Keratinocyte (primary cell): ENCODE data around the gene HTRA3. TPM values are rescaled to one million over a fixed set of nuclear protein-coding genes. Genes with fewer than 3 reads are reported as not detected.

Experiments
- DNase-seq: peaks from one replicate; pipeline ENCODE4 v3.0.0-alpha.2; 2011; ENCODE audit warnings: low read depth, missing footprints, low spot score
- FAIRE-seq: peaks from 2 replicates; lab custom pipeline; 2011; peaks lifted over from hg19 to GRCh38; lab: Jason Lieb, UNC
- H2AFZ ChIP-seq: 2 replicates; pipeline ENCODE4 v1.6.0; 2012; ENCODE audit warnings: low read length, control low read depth, inconsistent platforms; ENCODE audit not compliant: control insufficient read depth
- H3K27ac ChIP-seq: 2 replicates; pipeline ENCODE4 v1.5.1; 2011; ENCODE audit warnings: low read length; ENCODE audit not compliant: control insufficient read depth, insufficient read depth
- H3K27me3 ChIP-seq: 3 replicates; pipeline ENCODE4 v1.6.0; 2011; ENCODE audit warnings: low read length; ENCODE audit not compliant: control insufficient read depth, insufficient read depth; ENCODE audit errors: extremely low read depth
- H3K36me3 ChIP-seq, 2 experiments: 2 replicates in 1 of 2; 3 replicates in 1 of 2; pipeline ENCODE4 v1.5.1; 2011; ENCODE audit warnings: low read length in 2 of 2, mild to moderate bottlenecking in 1 of 2; ENCODE audit not compliant: control insufficient read depth in 2 of 2, insufficient read depth in 2 of 2; ENCODE audit errors: extremely low read depth in 1 of 2
- H3K4me1 ChIP-seq: 3 replicates; pipeline ENCODE4 v1.5.1; 2011; ENCODE audit warnings: low read length; ENCODE audit not compliant: control insufficient read depth, insufficient read depth; ENCODE audit errors: extremely low read depth
- H3K4me2 ChIP-seq: 3 replicates; pipeline ENCODE4 v1.6.0; 2011; ENCODE audit warnings: low read depth, low read length; ENCODE audit not compliant: control insufficient read depth, insufficient read depth; ENCODE audit errors: extremely low read depth
- H3K4me3 ChIP-seq, 3 experiments: fragments of 200-600 bp in 1 of 3; sonication (generic) in 1 of 3; 2 replicates in 2 of 3; 3 replicates in 1 of 3; pipeline ENCODE4 v1.5.1; 2011 to 2016; ENCODE audit warnings: low read length in 3 of 3, mild to moderate bottlenecking in 3 of 3, control low read depth in 2 of 3, inconsistent platforms in 1 of 3, low read depth in 1 of 3, mixed read lengths in 1 of 3, mixed run types in 1 of 3, moderate library complexity in 1 of 3; ENCODE audit not compliant: control insufficient read depth in 2 of 3, insufficient read depth in 2 of 3; ENCODE audit errors: extremely low read depth in 1 of 3
- H3K79me2 ChIP-seq: 2 replicates; pipeline ENCODE4 v1.6.0; 2012; ENCODE audit warnings: low read length; ENCODE audit not compliant: control insufficient read depth, insufficient read depth
- H3K9ac ChIP-seq: 3 replicates; pipeline ENCODE4 v1.6.0; 2011; ENCODE audit warnings: low read length; ENCODE audit not compliant: control insufficient read depth, insufficient read depth; ENCODE audit errors: extremely low read depth
- H3K9me1 ChIP-seq: 3 replicates; pipeline ENCODE4 v1.6.0; 2011; ENCODE audit warnings: low read length; ENCODE audit not compliant: control insufficient read depth, insufficient read depth; ENCODE audit errors: extremely low read depth
- H3K9me3 ChIP-seq: 2 replicates; pipeline ENCODE4 v1.5.1; 2012; ENCODE audit warnings: low read depth, low read length; ENCODE audit not compliant: control insufficient read depth
- H4K20me1 ChIP-seq: 3 replicates; pipeline ENCODE4 v1.6.0; 2011; ENCODE audit warnings: low read length; ENCODE audit not compliant: control insufficient read depth, insufficient read depth; ENCODE audit errors: extremely low read depth
- EZH2 ChIP-seq: IDR thresholded peaks from one replicate; pipeline ENCODE4 v1.6.1; 2012; ENCODE audit warnings: inconsistent platforms, mild to moderate bottlenecking, low read length, moderate library complexity
- dilution Hi-C: fragments of 300-500 bp; cut with MboI; formaldehyde crosslinking; loops from one replicate; pipeline ENCODE4 v1.7.0; 2020; ENCODE audit warnings: low sequenced_read_pairs; ENCODE audit not compliant: extremely low pct_ligation_motif_present
- polyA plus RNA-seq, 5 experiments: library from polyadenylated mRNA; depleted of rRNA in 3 of 5; stranded (reverse) in 3 of 5; stranded (forward) in 1 of 5; unstranded in 1 of 5; fragments of >200 nt; gene quantifications; 1 replicate in 1 of 5; 2 replicates in 3 of 5; 3 replicates in 1 of 5; pipeline versions ENCODE4 v1.2.1 to v1.2.3, GENCODE V29; 2011 to 2012; ENCODE audit warnings: missing spikeins in 2 of 5, low read depth in 1 of 5, low replicate concordance in 1 of 5
- TF ChIP-seq, protein P1 (sequence below), 3 experiments: IDR thresholded peaks in 1 of 3; conservative IDR thresholded peaks in 1 of 3; optimal IDR thresholded peaks in 1 of 3; 2 replicates in 2 of 3; 3 replicates in 1 of 3; pipeline versions ENCODE3 to v1.5.1; 2011; ENCODE audit warnings: low read length in 3 of 3, mild to moderate bottlenecking in 3 of 3, moderate library complexity in 2 of 3, control low read depth in 1 of 3, inconsistent platforms in 1 of 3; ENCODE audit not compliant: insufficient read depth in 2 of 3; ENCODE audit errors: extremely low read depth in 1 of 3

HTRA3 gene
- polyA plus RNA-seq, 1 donor (not counting 4 experiments of a cell fraction or from before 2014, with no cell fraction given), result not detected

- Histone ChIP-seq H2AFZ (no peak overlapping the region), H3K4me1 (peaks cover 13% of the 10 kb centered on the region), H3K79me2 (peaks cover 4% of the 10 kb centered on the region), H3K27me3 (no peaks in the 10 kb centered on the region), H3K27ac (peak overlapping the region; percentile 14), H3K9ac (no peak overlapping the region), H3K9me3 (no peaks in the 10 kb centered on the region), H3K36me3 (peaks cover 19 to 36% of the 10 kb centered on the region in 2 experiments), H3K4me2 (no peak overlapping the region), H3K9me1 (peaks cover 3% of the 10 kb centered on the region), H4K20me1 (peaks cover 4% of the 10 kb centered on the region), H3K4me3 (no peak overlapping the region)
- FAIRE-seq (no peak), DNase-seq (no peak)
- TF ChIP-seq, protein P1, sequence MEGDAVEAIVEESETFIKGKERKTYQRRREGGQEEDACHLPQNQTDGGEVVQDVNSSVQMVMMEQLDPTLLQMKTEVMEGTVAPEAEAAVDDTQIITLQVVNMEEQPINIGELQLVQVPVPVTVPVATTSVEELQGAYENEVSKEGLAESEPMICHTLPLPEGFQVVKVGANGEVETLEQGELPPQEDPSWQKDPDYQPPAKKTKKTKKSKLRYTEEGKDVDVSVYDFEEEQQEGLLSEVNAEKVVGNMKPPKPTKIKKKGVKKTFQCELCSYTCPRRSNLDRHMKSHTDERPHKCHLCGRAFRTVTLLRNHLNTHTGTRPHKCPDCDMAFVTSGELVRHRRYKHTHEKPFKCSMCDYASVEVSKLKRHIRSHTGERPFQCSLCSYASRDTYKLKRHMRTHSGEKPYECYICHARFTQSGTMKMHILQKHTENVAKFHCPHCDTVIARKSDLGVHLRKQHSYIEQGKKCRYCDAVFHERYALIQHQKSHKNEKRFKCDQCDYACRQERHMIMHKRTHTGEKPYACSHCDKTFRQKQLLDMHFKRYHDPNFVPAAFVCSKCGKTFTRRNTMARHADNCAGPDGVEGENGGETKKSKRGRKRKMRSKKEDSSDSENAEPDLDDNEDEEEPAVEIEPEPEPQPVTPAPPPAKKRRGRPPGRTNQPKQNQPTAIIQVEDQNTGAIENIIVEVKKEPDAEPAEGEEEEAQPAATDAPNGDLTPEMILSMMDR (optimal IDR thresholded peaks at IDR 0.05 in 1 of 3, IDR thresholded peaks at IDR 0.05 in 1 of 3, conservative IDR thresholded peaks at IDR 0.05 in 1 of 3; ENCODE audit: extremely low read depth in 1 of 3, insufficient read depth in 2 of 3, low read length in 3 of 3), result no peak
- TF ChIP-seq EZH2, result no peak
- dilution Hi-C loops, result no loop called here
Observed at GRCh38 chr4:8230033-8230432, 39.5 kb upstream of the HTRA3 start.

GRCh38 chr4:8230891-8231290 is 38.7 kb upstream of the HTRA3 start:
- dilution Hi-C loops, result no loop called here
- Histone ChIP-seq H4K20me1 (peaks cover 4% of the 10 kb centered on the region), H3K4me3 (no peak overlapping the region), H3K27ac (no peak overlapping the region), H3K27me3 (no peaks in the 10 kb centered on the region), H3K4me1 (peaks cover 13% of the 10 kb centered on the region), H3K9ac (no peak overlapping the region), H3K79me2 (peaks cover 4% of the 10 kb centered on the region), H3K36me3 (peaks cover 19 to 35% of the 10 kb centered on the region in 2 experiments), H3K9me1 (peaks cover 3% of the 10 kb centered on the region), H3K9me3 (no peaks in the 10 kb centered on the region), H2AFZ (no peak overlapping the region), H3K4me2 (no peak overlapping the region)
- FAIRE-seq, result no peak
- no peak for TF ChIP-seq EZH2
- TF ChIP-seq, protein P1 (optimal IDR thresholded peaks at IDR 0.05 in 1 of 3, IDR thresholded peaks at IDR 0.05 in 1 of 3, conservative IDR thresholded peaks at IDR 0.05 in 1 of 3; ENCODE audit: extremely low read depth in 1 of 3, insufficient read depth in 2 of 3, low read length in 3 of 3), result no peak
- no peak for DNase-seq
